SK-N-MC (cell line): Measurements from ENCODE around the gene IRX2.

Experiments used
- DNase-seq: peaks from one replicate; pipeline ENCODE4 v3.0.0-alpha.2; 2011; ENCODE audit warnings: low read depth, low spot score
- H3K27ac ChIP-seq: fragments of 200-600 bp; sonication (generic); 2 replicates; pipeline ENCODE4 v1.5.1; 2016; ENCODE audit warnings: mixed run types
- H3K36me3 ChIP-seq: fragments of 200-600 bp; sonication (generic); 2 replicates; pipeline ENCODE4 v1.6.1; 2017; ENCODE audit warnings: antibody characterized with exemption, low read length, mixed read lengths; ENCODE audit not compliant: insufficient read depth
- H3K4me3 ChIP-seq: fragments of 200-600 bp; sonication (generic); 2 replicates; pipeline ENCODE4 v1.5.1; 2016
- H3K9ac ChIP-seq: fragments of 200-600 bp; sonication (generic); 2 replicates; pipeline ENCODE4 v1.8.0; 2017; ENCODE audit warnings: mixed run types, mixed read lengths; ENCODE audit not compliant: insufficient read length
- H3K9me3 ChIP-seq: fragments of 200-600 bp; sonication (generic); 2 replicates; pipeline ENCODE4 v1.6.1; 2017; ENCODE audit warnings: low read depth, mild to moderate bottlenecking, antibody characterized with exemption, low read length, moderate library complexity, mixed read lengths
- EZH2 ChIP-seq: fragments of 200-600 bp; sonication (generic); IDR thresholded peaks from one replicate; pipeline ENCODE4 v1.6.1; 2017; ENCODE audit warnings: antibody characterized with exemption
- FOXP2 ChIP-seq: optimal IDR thresholded peaks from 2 replicates; pipeline ENCODE3; 2011; ENCODE audit warnings: mild to moderate bottlenecking, moderate library complexity; ENCODE audit not compliant: insufficient read depth; ENCODE audit errors: extremely low read length, control extremely low read depth
- POLR2AphosphoS5 ChIP-seq: IDR thresholded peaks from 2 replicates; pipeline ENCODE4 v1.6.1; 2012; ENCODE audit warnings: mild to moderate bottlenecking, low read depth, low read length, borderline replicate concordance

IRX2 gene

GRCh38 chr5:2709976-2710689 is 41.3 kb downstream of the IRX2 start:
- TF ChIP-seq POLR2AphosphoS5, result no peak
- no peak for TF ChIP-seq FOXP2
- no peak for TF ChIP-seq EZH2
- no peak overlapping the region for H3K9ac ChIP-seq
- no peak for DNase-seq
- no peak overlapping the region for H3K27ac ChIP-seq
- no peaks in the 10 kb centered on the region for H3K36me3 ChIP-seq
- H3K9me3 ChIP-seq, result no peaks in the 10 kb centered on the region
- no peak overlapping the region for H3K4me3 ChIP-seq

- Histone ChIP-seq H3K36me3 (no peaks in the 10 kb centered on the region), H3K9ac (no peak overlapping the region), H3K4me3 (no peak overlapping the region), H3K27ac (no peak overlapping the region), H3K9me3 (no peaks in the 10 kb centered on the region)
- no peak for DNase-seq
- no peak for TF ChIP-seq POLR2AphosphoS5
- no peak for TF ChIP-seq EZH2
- no peak for TF ChIP-seq FOXP2
These were observed 42.7 kb downstream of the IRX2 start for GRCh38 chr5:2708751-2709150.

- TF ChIP-seq EZH2 (no peak), FOXP2 (no peak), POLR2AphosphoS5 (no peak)
- Histone ChIP-seq H3K36me3 (no peaks in the 10 kb centered on the region), H3K27ac (no peak overlapping the region), H3K9me3 (no peaks in the 10 kb centered on the region), H3K9ac (no peak overlapping the region), H3K4me3 (no peak overlapping the region)
- DNase-seq, result no peak
These were observed 43.3 kb downstream of the IRX2 start for GRCh38 chr5:2708132-2708531.

GRCh38 chr5:2705861-2706260 is 45.6 kb downstream of the IRX2 start:
- Histone ChIP-seq H3K9me3 (no peaks in the 10 kb centered on the region), H3K36me3 (no peaks in the 10 kb centered on the region), H3K4me3 (no peak overlapping the region), H3K9ac (no peak overlapping the region), H3K27ac (no peak overlapping the region)
- DNase-seq, result no peak
- TF ChIP-seq EZH2, result no peak

GRCh38 chr5:2704806-2705645 is 46.5 kb downstream of the IRX2 start:
- no peak for DNase-seq
- no peak overlapping the region for H3K27ac ChIP-seq
- no peak overlapping the region for H3K9ac ChIP-seq
- no peaks in the 10 kb centered on the region for H3K9me3 ChIP-seq
- no peak for TF ChIP-seq EZH2
- TF ChIP-seq POLR2AphosphoS5, result no peak
- TF ChIP-seq FOXP2, result no peak
- H3K4me3 ChIP-seq, result no peak overlapping the region
- H3K36me3 ChIP-seq, result no peaks in the 10 kb centered on the region

GRCh38 chr5:2704111-2704510 is 47.4 kb downstream of the IRX2 start:
- no peak for TF ChIP-seq FOXP2
- no peak for TF ChIP-seq POLR2AphosphoS5
- no peak for TF ChIP-seq EZH2
- no peak for DNase-seq
- no peak overlapping the region for H3K9ac ChIP-seq
- no peak overlapping the region for H3K27ac ChIP-seq
- H3K36me3 ChIP-seq, result no peaks in the 10 kb centered on the region
- H3K4me3 ChIP-seq, result no peak overlapping the region
- H3K9me3 ChIP-seq, result no peaks in the 10 kb centered on the region

- Histone ChIP-seq H3K27ac (no peak overlapping the region), H3K36me3 (no peaks in the 10 kb centered on the region), H3K9me3 (no peaks in the 10 kb centered on the region), H3K4me3 (no peak overlapping the region), H3K9ac (no peak overlapping the region)
- no peak for DNase-seq
- TF ChIP-seq EZH2 (no peak), FOXP2 (no peak), POLR2AphosphoS5 (no peak)
These were observed 47.9 kb downstream of the IRX2 start for GRCh38 chr5:2703615-2704014.

- no peak for DNase-seq
- no peaks in the 10 kb centered on the region for H3K9me3 ChIP-seq
- no peaks in the 10 kb centered on the region for H3K36me3 ChIP-seq
- no peak overlapping the region for H3K27ac ChIP-seq
- TF ChIP-seq POLR2AphosphoS5, result no peak
- TF ChIP-seq EZH2, result no peak
- TF ChIP-seq FOXP2, result no peak
- H3K9ac ChIP-seq, result no peak overlapping the region
- no peak overlapping the region for H3K4me3 ChIP-seq
These were observed 48.4 kb downstream of the IRX2 start for GRCh38 chr5:2703041-2703440.
